Uterus (tissue), 2 donors: Measurements from ENCODE around the gene NFIC.

ENCODE experiments used
- POLR2A ChIP-seq, 2 donors: fragments of 450-650 bp; IDR thresholded peaks; one replicate each; pipeline ENCODE4 v1.6.1; 2016; ENCODE audit warnings: antibody characterized with exemption in 2 of 2, mild to moderate bottlenecking in 1 of 2, moderate library complexity in 1 of 2
- TF ChIP-seq, protein P1 (sequence below), 4 experiments: fragments of 200-600 bp in 2 of 4; fragments of 450-650 bp in 2 of 4; sonication (generic) in 2 of 4; IDR thresholded peaks; one replicate each; pipeline ENCODE4 v1.5.1; 2016 to 2019; ENCODE audit warnings: antibody characterized with exemption in 4 of 4, mild to moderate bottlenecking in 2 of 4, moderate library complexity in 1 of 4

DNA sequence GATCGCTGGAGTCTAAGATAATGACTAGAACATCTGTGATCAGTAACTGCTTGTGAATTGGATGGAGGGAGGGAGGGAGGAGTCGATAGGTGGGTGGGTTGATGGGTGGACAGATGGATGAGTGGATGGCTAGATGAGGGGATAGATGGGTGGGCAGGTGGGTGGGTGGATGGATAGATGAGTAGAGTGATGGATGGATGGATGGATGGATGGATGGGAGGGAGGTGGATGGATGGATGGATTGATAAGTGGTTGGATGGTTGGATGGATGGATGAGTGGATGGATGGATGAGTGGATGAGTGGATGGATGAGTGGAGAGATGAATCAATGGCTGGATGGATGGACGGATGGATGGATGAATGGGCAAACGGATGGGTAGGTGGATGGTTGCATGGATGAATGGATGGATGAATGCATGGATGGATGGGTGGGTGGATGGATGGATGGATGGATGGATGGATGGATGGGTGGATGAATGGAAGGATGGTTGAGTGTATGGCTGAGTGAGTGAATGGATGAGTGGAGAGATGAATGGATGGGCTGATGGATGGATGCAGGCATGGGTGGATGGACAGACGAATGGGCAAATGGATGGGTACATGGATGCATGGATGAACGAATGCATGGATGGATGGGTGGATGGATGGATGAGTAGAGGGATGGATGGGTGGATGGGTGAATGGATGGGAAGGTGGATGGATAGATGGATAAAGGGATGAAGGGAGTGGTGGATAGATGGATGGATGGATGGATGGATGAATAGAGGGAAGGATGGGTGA, 44.0 kb upstream of the NFIC start:
- TF ChIP-seq, protein P1, sequence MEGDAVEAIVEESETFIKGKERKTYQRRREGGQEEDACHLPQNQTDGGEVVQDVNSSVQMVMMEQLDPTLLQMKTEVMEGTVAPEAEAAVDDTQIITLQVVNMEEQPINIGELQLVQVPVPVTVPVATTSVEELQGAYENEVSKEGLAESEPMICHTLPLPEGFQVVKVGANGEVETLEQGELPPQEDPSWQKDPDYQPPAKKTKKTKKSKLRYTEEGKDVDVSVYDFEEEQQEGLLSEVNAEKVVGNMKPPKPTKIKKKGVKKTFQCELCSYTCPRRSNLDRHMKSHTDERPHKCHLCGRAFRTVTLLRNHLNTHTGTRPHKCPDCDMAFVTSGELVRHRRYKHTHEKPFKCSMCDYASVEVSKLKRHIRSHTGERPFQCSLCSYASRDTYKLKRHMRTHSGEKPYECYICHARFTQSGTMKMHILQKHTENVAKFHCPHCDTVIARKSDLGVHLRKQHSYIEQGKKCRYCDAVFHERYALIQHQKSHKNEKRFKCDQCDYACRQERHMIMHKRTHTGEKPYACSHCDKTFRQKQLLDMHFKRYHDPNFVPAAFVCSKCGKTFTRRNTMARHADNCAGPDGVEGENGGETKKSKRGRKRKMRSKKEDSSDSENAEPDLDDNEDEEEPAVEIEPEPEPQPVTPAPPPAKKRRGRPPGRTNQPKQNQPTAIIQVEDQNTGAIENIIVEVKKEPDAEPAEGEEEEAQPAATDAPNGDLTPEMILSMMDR (IDR thresholded peaks at IDR 0.05): no peak
- TF ChIP-seq POLR2A (IDR thresholded peaks at IDR 0.05): no peak
